ENCODE data around the gene AAK1.

Gene AAK1

DNA sequence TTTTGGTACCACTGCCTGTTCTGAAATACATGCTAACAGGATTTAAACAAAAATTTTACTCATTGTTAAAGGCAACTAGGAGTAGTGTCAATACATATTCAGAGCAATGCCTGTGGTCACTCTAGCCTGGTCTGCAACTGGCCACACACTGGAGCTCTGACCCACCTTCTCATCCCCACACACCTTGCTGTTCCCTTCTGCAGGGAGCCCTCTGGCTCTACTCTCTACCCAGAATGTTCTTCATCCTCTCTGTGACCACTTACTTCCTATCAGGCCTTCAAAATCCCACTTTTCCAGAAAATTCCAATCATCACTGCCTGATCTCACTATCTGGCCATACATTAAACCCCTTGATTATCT is 104.0 kb downstream of the AAK1 start:
- DNase-seq (ENCODE audit: low read depth in 2 of 2), result no peak

GRCh38 chr2:69538872-69539548 is 104.5 kb downstream of the AAK1 start:
- no peak for DNase-seq (ENCODE audit: low read depth in 2 of 2)

DNA sequence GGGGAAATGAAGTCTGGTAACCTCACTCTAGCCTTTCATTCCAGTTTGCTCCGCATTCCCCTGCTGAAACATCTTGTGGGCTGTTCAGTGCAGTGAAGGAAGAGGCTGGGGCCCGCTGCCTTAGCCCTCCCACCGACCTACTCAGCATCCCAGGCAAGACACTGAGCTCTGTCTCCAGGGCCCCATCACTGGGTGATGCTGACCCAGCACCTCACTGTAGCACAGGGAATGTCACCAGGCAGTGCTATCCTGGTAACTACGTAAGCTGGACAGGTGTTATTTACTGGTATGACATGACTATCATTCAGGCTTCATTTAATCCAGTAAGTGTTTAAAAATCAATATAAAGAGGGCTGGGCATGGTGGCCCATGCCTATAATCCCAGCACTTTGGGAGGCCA is 105.3 kb downstream of the AAK1 start:
- no peak for DNase-seq (ENCODE audit: low read depth in 2 of 2)

DNA sequence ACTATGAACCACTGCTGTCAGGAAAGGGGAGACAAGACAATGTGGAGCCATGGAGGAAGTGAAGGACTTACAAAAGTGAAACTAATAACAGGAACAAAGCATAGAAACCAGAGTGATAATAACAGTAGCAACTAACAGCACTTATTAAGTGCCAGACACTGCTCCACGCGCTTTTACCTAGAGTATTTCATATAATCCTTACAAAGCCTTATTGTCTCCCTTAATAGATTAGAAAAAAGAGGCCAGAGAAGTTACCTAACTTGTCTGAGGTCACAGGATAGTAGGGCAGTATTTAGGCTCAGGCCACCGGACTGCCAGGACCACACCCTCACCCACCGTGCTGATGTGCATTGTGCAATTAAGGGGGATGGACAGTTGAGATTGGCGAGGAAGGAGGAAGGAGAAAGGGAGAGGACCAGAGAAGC is 107.7 kb downstream of the AAK1 start:
- DNase-seq (ENCODE audit: low read depth in 2 of 2), result no peak

GRCh38 chr2:69531186-69531585 is 112.4 kb downstream of the AAK1 start:
- no peak for DNase-seq (ENCODE audit: low read depth in 2 of 2)

- no peak for DNase-seq (ENCODE audit: low read depth in 2 of 2)
These were observed 114.1 kb downstream of the AAK1 start for GRCh38 chr2:69529480-69529879.

- no peak for DNase-seq (ENCODE audit: low read depth in 2 of 2)
These were observed 118.3 kb downstream of the AAK1 start for GRCh38 chr2:69525261-69525660.

DNA sequence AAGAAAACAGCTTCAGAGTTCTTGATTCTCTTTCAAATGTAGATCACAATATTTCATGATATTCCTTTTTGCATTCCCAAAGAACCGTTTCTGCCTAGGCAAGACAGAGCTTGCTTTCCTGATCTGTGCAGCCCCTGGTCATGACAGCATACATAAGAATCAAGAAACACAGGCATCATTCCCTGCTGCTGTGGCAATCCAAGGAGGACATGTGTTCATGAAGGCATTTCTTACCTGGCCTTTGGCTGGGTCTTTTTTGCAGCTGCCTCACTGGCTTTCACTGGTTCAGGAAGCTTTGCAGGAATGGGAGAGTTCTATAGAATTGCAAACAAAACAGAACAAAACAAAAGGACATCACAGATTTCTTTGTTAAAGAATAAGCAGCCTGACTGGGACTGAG is 118.7 kb downstream of the AAK1 start:
- no peak for DNase-seq (ENCODE audit: low read depth in 2 of 2)

DNA sequence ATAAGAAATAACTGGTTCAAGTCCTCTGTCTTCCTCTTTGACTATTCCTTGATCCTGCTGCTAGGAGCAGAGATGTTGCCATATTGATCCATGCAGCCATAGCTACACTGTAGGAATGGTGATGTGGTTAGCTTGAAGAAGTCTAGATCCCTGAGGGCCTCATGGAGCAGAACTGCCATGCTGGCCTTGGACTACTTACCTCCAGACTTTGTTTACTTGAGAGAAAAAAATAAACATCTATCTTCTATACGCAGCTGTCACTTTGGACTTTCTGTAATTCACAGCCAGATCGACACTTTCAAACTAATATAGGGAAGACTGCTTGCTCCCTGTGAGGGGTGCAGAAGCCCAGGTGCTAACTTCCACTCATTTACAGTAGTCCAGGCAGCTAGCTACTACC is 121.8 kb downstream of the AAK1 start:
- DNase-seq (ENCODE audit: low read depth in 2 of 2), result no peak

DNA sequence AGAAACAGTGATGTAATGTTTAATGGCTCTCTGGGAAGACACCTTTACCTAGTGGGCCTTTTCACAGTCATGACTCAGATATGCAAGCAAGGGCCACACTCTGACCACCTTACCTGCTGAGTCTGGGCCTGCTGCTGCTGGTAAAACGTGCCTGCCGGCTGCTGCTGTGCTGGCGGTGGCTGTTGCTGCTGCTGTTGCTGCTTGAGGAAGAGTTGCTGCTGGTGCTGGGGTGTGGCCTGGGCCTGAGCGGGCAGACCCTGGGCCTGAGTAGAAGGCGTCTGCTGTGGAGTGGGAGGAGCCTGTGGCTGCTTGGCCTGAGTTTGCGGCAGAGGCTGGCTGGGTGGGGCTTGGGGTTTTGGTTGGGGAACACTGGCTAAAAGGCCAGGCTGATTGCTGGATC is 124.7 kb downstream of the AAK1 start:
- DNase-seq (ENCODE audit: low read depth in 2 of 2), result no peak

DNA sequence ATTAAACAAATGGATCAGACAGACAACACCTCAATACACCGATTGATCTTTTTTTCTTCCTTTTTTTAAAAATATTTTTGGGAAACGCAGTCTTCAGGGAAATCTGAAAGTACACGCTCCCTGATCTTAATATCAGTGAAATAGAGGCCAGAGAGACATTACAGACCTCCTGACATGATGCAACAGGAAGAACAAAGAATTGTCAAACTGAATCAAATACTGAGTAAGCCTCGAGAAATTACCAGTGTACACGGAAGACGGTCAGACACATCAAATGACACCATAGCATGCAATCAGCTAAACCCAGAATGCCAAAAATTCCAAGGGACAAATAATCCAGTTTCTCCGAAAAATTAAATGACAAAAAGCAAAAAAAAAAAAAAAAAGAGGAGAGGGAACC is 126.1 kb downstream of the AAK1 start:
- no peak for DNase-seq (ENCODE audit: low read depth in 2 of 2)

DNA sequence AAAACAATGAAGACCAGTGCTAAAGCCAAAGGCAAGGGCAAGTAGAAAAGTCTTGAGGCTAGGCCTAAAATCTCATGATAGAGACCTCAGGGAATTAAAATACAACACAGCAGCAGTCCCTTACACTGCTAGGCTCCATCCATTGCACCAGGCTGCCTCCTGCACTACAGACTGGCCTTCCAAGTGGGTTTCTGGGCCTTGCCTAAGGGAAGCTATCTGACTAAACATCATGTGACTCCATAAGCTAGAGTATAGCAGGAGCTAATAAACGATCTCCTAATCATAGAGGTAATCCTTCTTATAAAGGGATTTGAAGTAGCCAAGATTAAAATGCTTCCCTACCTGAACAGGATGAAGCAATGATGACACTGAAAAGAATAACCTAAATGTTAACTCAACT is 128.7 kb downstream of the AAK1 start:
- DNase-seq (ENCODE audit: low read depth in 2 of 2), result no peak

DNA sequence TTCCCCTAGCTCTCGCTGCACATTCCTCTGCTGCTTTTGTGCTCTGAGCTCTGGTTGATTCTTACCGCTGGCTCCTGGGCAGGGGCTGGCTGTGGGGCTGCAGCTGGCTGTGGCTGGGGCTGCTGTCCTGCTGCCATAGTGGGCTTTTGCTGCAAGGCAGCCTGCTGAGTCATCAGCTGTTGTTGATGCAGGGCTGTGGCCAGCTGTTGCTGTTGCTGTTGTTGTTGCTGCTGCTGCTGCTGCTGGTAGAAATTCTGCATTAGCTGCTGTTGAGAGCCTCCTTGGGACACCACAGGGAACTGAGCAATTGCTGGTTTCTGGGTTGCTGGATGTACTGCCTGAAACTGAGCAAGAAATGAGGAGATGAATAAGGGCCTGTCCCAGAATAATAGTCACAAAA is 129.1 kb downstream of the AAK1 start:
- no peak for DNase-seq (ENCODE audit: low read depth in 2 of 2)

DNA sequence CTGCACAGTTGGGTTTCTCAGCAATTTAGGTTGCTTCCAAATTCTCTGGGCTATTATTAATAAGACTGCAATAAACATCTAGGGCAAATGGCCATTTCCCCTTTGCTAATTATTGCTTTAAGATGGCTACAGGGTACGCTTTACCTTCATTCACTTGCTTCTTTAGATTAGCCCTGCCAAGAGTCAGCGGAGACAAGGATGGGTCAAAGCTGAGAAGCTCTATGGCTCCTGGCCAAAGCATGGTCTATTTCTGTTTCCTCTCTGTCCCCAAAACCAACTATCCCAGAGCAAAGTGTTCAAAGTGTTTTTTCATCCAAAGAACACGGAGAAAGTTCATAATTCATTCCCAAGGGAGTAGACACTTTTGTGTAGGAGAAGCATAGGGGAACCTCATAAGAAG is 131.1 kb downstream of the AAK1 start:
- no peak for DNase-seq (ENCODE audit: low read depth in 2 of 2)

DNA sequence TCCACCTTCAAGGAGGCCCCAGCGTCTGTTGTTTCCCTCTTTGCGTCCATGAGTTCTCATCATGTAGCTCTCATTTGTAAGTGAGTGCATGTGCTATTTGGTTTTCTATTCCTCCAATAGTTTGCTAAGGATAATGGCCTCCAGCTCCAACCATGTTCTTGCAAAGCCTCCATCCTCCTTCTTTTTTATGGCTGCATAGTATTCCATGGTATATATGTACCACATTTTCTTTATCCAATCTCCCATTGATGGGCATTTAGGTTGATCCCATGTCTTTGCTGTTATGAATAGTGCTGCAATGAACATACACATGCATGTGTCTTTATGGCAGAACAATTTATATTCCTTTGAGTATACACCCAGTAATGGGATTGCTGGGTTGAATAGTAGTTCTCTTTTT is 133.3 kb downstream of the AAK1 start:
- no peak for DNase-seq (ENCODE audit: low read depth in 2 of 2)

GRCh38 chr2:69509750-69510140 is 133.8 kb downstream of the AAK1 start:
- DNase-seq (ENCODE audit: low read depth in 2 of 2), result no peak

- DNase-seq (ENCODE audit: low read depth in 2 of 2), result no peak
These were observed 134.4 kb downstream of the AAK1 start for GRCh38 chr2:69509011-69509749.

GRCh38 chr2:69505710-69506109 is 137.8 kb downstream of the AAK1 start:
- no peak for DNase-seq (ENCODE audit: low read depth in 2 of 2)

DNA sequence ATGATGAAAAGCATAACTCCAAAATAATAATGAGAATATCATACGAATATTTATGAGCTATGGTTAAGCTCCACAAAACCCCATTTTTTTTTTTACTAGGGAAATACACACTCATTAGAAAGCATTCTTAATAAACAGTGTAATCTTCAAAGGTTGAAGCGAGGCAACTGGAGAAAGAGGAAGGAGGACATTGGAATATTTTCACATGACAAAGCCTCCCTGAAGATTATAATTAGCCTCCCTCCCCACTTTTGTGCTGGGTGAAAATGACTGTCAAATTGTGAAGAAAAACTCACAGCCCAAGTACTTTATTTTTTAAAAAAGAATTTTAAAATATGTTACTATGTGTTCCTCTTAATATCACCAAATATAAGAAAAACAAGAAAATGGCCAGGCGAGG is 142.2 kb downstream of the AAK1 start:
- DNase-seq (ENCODE audit: low read depth in 2 of 2), result no peak

DNA sequence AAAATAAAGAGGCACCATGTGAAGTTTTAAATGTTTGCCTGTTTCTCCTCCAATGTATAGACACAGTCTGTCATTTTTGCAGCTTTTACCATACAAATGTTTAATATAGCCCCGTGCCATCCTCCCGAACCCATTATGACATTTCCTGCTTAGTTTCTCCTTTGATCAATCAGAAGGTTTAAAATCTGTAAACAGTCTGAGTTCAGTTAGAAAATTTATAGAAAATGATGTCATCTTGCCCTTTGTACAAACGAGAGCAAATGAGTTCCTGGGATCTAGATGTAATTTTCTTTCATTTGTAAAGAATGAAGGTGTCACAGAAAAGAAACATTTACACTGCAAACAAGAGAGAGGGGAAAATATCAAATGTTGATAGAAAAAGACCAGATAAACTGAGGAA is 143.6 kb downstream of the AAK1 start:
- DNase-seq (ENCODE audit: low read depth in 2 of 2), result no peak

GRCh38 chr2:69499242-69499641 is 144.3 kb downstream of the AAK1 start:
- DNase-seq (ENCODE audit: low read depth in 2 of 2), result no peak

DNA sequence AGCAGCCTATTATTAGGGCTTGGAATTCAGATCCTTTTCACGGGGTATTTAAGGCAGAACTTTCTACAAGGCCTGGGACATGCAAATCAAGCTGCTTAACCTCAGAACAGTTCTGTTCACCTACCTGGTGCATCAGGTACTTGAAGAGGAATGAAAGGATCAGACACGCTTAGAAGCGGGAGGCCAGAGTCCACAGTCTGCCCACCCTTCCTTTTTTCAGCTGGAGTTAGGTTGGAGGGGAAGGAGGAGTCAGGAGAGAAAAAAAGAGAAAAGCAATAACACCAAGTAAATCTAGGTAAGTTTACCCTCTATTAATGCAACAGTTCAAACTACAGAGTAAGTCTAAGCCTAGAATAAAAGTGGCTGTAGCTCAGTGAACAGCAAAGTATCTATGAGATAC is 147.7 kb downstream of the AAK1 start:
- DNase-seq (ENCODE audit: low read depth in 2 of 2), result no peak

DNA sequence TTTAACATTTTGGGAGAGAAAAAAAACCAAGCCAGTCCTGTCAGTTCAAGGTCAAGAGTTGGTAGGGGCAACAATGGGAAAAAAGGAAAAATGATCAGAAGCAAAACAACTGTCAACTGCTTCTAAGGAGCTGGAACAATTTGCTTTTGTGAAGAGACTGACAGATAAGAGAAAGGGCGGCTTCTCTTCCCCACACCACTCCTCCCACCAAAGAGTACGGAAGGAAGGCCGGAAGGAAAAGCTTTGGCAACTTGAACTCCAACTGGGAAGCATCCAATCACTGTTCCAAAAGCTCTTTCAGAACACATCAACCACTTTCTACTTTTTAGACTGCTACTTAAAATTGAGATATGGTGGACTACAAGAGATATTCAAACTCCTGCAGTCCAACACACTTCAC is 148.5 kb downstream of the AAK1 start:
- no peak for DNase-seq (ENCODE audit: low read depth in 2 of 2)

GRCh38 chr2:69494126-69494525 is 149.4 kb downstream of the AAK1 start:
- DNase-seq (ENCODE audit: low read depth in 2 of 2), result no peak
